ENCODE results near the gene NT5DC4.

The NT5DC4 gene

DNA sequence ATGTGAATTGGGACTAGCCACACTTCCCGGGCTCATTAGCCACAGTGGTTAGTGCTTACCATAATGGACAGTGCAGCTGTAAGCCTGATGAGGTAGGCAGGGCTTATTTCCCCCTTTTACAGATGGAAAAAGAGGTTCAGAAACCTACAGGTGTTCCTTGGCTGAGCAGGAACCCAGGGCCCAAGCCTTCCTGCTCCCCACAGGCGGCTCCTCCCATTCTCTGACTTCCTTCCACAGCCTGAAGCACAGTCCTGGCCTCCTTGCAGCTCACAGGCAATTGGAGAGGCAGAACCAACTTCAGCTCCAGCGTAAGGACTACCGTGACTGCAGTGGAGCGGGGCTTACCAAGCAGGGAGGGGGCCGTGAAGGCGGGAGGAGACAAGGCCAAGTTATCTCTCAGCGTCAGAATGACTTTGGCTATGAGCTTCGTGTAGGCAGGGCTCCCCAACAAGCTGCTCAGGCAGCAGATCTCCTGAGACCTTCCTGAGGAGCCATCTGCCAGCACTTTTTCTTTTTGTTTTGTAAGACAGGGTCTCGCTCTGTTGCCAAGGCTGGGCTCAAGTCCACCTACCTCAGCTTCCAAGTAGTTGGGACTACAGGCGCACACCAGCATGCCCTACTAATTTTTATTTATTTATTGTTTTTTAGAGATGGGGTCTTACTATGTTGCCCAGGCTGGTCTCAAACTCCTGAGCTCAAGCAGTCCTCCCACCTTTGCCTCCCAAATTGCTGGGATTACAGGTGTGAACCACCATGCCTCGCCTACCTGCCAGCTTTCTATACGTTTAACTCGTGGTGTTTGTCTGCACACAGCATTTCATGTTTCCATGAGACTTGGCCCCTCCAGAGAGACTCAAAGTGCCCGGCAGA lies 34.2 kb upstream of the NT5DC4 start:
- Histone ChIP-seq H3K36me3 (ENCODE audit: control insufficient read depth, low read length) (no peaks in the 10 kb centered on the region), H3K79me2 (ENCODE audit: control insufficient read depth, low read length) (no peaks in the 10 kb centered on the region), H3K27me3 (ENCODE audit: control insufficient read depth, low read length) (no peaks in the 10 kb centered on the region; the same call in 1 of the 2 replicates), H3K9me3 (ENCODE audit: control insufficient read depth, insufficient read depth, low read length) (no peaks in the 10 kb centered on the region), H3K4me3 (ENCODE audit: low read length) (no peak overlapping the region), H4K20me1 (ENCODE audit: control insufficient read depth, insufficient read depth, low read depth, low read length) (no peaks in the 10 kb centered on the region), H3K4me1 (ENCODE audit: control insufficient read depth, low read length) (peaks cover 8% of the 10 kb centered on the region), H3K27ac (ENCODE audit: low read depth, low read length) (no peak overlapping the region), H3K4me2 (ENCODE audit: low read length) (no peak overlapping the region), H3K9me2 (replicated peaks; ENCODE audit: control insufficient read depth, low read length) (no peaks in the 10 kb centered on the region), H3F3A (ENCODE audit: control insufficient read depth, insufficient read depth) (no peaks in the 10 kb centered on the region)
- no peak for TF ChIP-seq EZH2phosphoT487 (IDR thresholded peaks at IDR 0.05; ENCODE audit: borderline replicate concordance, low read length)

DNA sequence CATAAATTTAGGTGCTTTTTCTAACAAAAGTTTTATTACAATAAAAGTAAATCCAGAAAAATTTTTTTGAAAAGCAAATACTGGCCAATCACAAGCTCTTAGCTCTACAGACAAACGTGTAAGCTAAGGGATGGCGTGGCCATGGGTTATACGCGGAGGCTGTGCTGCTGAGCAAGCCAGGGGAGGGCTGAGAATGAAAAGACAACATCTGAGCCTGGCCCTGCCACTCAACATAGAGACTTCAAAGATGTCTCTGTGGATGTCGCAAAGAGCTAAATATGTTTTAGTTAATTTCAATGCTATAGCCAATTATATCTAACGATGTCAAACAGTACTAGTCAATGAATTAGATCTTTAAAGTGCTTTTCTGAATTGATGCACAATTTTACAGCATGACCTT lies 33.3 kb upstream of the NT5DC4 start:
- Histone ChIP-seq H3K4me3 (ENCODE audit: low read length) (no peak overlapping the region), H3K9me3 (ENCODE audit: control insufficient read depth, insufficient read depth, low read length) (no peaks in the 10 kb centered on the region), H3F3A (ENCODE audit: control insufficient read depth, insufficient read depth) (no peaks in the 10 kb centered on the region), H3K36me3 (ENCODE audit: control insufficient read depth, low read length) (no peaks in the 10 kb centered on the region), H3K4me2 (ENCODE audit: low read length) (no peak overlapping the region), H3K4me1 (ENCODE audit: control insufficient read depth, low read length) (peaks cover 8% of the 10 kb centered on the region), H4K20me1 (ENCODE audit: control insufficient read depth, insufficient read depth, low read depth, low read length) (no peaks in the 10 kb centered on the region), H3K27ac (ENCODE audit: low read depth, low read length) (no peak overlapping the region), H3K9me2 (replicated peaks; ENCODE audit: control insufficient read depth, low read length) (no peaks in the 10 kb centered on the region), H3K27me3 (ENCODE audit: control insufficient read depth, low read length) (peaks cover 4% of the 10 kb centered on the region), H3K79me2 (ENCODE audit: control insufficient read depth, low read length) (no peaks in the 10 kb centered on the region)
- TF ChIP-seq EZH2phosphoT487 (IDR thresholded peaks at IDR 0.05; ENCODE audit: borderline replicate concordance, low read length) = no peak
- TF ChIP-seq, protein P1, sequence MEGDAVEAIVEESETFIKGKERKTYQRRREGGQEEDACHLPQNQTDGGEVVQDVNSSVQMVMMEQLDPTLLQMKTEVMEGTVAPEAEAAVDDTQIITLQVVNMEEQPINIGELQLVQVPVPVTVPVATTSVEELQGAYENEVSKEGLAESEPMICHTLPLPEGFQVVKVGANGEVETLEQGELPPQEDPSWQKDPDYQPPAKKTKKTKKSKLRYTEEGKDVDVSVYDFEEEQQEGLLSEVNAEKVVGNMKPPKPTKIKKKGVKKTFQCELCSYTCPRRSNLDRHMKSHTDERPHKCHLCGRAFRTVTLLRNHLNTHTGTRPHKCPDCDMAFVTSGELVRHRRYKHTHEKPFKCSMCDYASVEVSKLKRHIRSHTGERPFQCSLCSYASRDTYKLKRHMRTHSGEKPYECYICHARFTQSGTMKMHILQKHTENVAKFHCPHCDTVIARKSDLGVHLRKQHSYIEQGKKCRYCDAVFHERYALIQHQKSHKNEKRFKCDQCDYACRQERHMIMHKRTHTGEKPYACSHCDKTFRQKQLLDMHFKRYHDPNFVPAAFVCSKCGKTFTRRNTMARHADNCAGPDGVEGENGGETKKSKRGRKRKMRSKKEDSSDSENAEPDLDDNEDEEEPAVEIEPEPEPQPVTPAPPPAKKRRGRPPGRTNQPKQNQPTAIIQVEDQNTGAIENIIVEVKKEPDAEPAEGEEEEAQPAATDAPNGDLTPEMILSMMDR (IDR thresholded peaks at IDR 0.05; ENCODE audit: low read depth, low read length, poor library complexity, severe bottlenecking) = no peak

DNA sequence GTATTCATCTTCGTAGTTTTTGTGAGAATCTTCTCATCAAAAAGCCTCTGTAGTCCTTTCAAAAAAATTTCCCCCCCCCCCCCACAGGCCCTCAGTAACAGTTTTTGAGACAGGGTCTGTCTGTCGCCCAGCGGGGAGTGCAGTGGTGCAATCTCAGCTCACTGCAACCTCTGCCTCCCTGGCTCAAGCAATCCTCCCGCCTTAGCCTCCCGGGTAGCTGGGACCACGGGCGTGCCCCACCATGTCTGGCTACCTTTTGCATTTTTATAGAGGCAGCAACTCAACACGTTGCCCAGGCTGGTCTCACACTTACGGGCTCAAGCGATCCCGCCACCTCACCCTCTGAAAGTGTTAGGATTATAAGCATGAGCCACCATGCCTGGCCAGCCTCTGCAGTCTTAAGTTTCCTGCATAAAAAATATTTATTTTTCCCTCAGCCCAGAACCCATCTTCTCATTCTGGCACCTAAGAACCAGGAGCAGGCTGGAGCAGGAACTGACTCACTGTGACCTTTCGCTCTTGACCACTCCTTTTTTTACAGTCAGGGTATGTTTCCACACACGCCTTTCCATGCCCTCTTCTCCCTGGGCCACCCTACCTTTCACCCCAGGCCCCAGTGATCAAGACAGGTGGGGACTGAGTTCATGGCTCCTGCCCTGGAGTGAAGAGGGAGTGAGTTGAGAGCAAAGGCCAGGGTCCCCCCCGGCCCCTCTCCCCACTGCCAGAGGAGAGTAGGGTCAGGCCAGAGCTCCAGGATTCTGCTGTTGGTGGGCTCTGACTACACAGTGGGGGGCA lies 32.5 kb upstream of the NT5DC4 start:
- no peaks in the 10 kb centered on the region for H3K79me2 ChIP-seq (ENCODE audit: control insufficient read depth, low read length)
- no peaks in the 10 kb centered on the region for H4K20me1 ChIP-seq (ENCODE audit: control insufficient read depth, insufficient read depth, low read depth, low read length)
- H3K27me3 ChIP-seq (ENCODE audit: control insufficient read depth, low read length) = peaks cover 10% of the 10 kb centered on the region
- no peaks in the 10 kb centered on the region for H3K9me3 ChIP-seq (ENCODE audit: control insufficient read depth, insufficient read depth, low read length)
- no peak overlapping the region for H3K4me3 ChIP-seq (ENCODE audit: low read length)
- H3K4me2 ChIP-seq (ENCODE audit: low read length) = no peak overlapping the region
- TF ChIP-seq, protein P1 (IDR thresholded peaks at IDR 0.05; ENCODE audit: low read depth, low read length, poor library complexity, severe bottlenecking) = no peak
- TF ChIP-seq EZH2phosphoT487 (IDR thresholded peaks at IDR 0.05; ENCODE audit: borderline replicate concordance, low read length) = no peak
- H3K9me2 ChIP-seq (replicated peaks; ENCODE audit: control insufficient read depth, low read length) = no peaks in the 10 kb centered on the region
- H3K27ac ChIP-seq (ENCODE audit: low read depth, low read length) = no peak overlapping the region
- no peaks in the 10 kb centered on the region for H3F3A ChIP-seq (ENCODE audit: control insufficient read depth, insufficient read depth)
- no peaks in the 10 kb centered on the region for H3K36me3 ChIP-seq (ENCODE audit: control insufficient read depth, low read length)
- H3K4me1 ChIP-seq (ENCODE audit: control insufficient read depth, low read length) = peaks cover 8% of the 10 kb centered on the region

All from DOHH2 (cell line).